Measurements from ENCODE around the gene CERT1. TPM values are rescaled to one million over a fixed set of nuclear protein-coding genes. Genes with fewer than 3 reads are reported as not detected.

The CERT1 gene
- total RNA-seq, 3 donors from 2014 or later = 41.4 to 63.4 (median 45.0) TPM

DNA sequence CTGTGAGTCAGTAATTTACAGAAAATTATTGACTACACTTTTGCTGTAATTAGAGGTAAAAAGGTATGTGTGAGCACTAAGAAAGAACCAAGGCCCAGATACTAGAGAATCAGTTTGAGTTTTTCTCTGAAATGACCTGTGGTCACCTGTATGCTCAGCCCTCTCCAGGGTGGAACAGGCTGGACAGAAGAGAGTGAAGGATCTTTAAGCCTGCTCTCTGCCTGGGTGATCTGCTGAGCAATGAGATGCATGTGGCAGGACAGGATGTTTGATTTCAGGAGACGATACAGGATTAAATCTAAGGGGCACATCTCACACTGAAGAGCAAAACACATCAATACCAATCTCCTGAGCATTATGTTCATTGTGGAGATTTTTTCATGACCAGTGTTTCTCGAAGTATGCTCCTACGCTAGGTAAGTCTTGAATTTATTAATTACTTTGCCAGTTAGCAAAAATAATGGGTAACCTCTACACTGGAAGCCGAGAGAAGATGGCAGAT is 148.9 kb downstream of the CERT1 start:
- Histone ChIP-seq H3K9me3 (no peaks in the 10 kb centered on the region), H3K36me3 (ENCODE audit: low read depth) (peaks cover 6% of the 10 kb centered on the region), H3K4me3 (no peak overlapping the region), H3K4me1 (ENCODE audit: low read depth) (no peaks in the 10 kb centered on the region)
- no peak for DNase-seq
- no peak for TF ChIP-seq CTCF (IDR thresholded peaks at IDR 0.05)
- no peak for ATAC-seq
- intact Hi-C loops (cut with DNase I, micrococcal nuclease) = no loop called here

GRCh38 chr5:75361310-75361709 is 150.1 kb downstream of the CERT1 start:
- peaks cover 9% of the 10 kb centered on the region for H3K36me3 ChIP-seq (ENCODE audit: low read depth)
- no peak for ATAC-seq
- no peaks in the 10 kb centered on the region for H3K9me3 ChIP-seq
- no peak overlapping the region for H3K4me3 ChIP-seq
- DNase-seq = no peak
- TF ChIP-seq CTCF (IDR thresholded peaks at IDR 0.05) = no peak
- no peaks in the 10 kb centered on the region for H3K4me1 ChIP-seq (ENCODE audit: low read depth)
- intact Hi-C loops (cut with DNase I, micrococcal nuclease) = no loop called here

DNA sequence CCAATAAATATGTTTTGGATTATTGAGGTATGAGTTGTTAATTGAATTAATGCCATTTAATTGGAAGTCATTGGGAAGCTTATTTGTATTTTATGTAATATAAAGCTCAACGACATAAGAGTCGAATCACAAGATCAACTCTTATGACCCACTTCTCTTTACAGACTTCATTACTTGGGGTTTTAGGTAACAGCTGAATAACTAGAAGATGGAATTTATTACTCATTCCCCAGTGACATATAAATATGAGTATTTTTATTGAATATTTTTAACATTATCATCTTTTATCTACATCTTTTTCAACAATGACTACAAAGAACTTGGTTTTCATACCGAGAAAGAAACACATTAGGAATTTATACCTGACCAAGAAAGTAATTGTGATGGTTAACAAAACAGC is 153.3 kb downstream of the CERT1 start:
- no peak for ATAC-seq

DNA sequence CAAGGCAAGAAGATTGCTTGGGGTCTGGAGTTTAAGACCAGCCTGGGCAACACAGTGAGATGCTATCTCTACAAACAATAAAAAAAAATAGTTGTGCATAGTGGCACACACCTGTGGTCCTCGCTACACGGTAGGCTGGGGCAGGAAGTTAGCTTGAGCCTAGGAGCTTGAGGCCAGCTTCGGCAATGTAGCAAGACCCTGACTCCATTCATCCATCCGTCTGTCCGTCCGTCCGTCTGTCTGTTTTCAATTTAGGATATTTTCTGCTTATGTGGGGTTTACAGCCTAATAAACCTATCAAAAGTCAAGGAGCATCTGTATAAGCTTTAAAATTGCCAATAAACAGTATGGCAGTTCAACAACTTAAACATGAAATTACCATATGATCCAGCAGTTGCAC is 154.7 kb downstream of the CERT1 start:
- no peak for TF ChIP-seq CTCF (IDR thresholded peaks at IDR 0.05)
- no peak for DNase-seq
- Histone ChIP-seq H3K4me1 (ENCODE audit: low read depth) (no peaks in the 10 kb centered on the region), H3K4me3 (no peak overlapping the region), H3K9me3 (no peaks in the 10 kb centered on the region), H3K36me3 (ENCODE audit: low read depth) (peaks cover 16% of the 10 kb centered on the region)
- no peak for ATAC-seq
- intact Hi-C loops (cut with DNase I, micrococcal nuclease) = no loop called here

More for the DNA sequence above, 153.3 kb downstream of the CERT1 start:
- intact Hi-C loops (cut with DNase I, micrococcal nuclease) = no loop called here
- DNase-seq = no peak
- TF ChIP-seq CTCF (IDR thresholded peaks at IDR 0.05) = no peak
- Histone ChIP-seq H3K9me3 (no peaks in the 10 kb centered on the region), H3K4me3 (no peak overlapping the region), H3K36me3 (ENCODE audit: low read depth) (peaks cover 14% of the 10 kb centered on the region), H3K4me1 (ENCODE audit: low read depth) (no peaks in the 10 kb centered on the region)

DNA sequence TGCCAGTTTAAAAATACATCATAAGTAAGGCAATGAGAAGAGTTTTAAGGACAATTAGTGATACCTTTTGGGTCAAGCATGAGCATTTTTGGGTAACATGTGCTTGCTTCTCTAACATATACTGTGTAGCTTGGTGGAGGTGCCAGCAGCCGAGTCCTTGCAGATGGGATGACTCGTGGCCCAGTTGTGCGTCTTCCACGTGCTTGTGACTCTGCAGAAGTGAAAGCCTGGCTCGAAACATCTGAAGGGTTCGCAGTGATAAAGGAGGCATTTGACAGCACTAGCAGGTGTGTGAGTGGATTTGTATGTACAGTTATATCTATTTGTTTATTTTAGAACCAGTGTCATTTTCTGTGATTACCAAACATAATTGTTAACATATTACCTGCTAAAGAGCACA is 156.2 kb downstream of the CERT1 start:
- intact Hi-C loops (cut with DNase I, micrococcal nuclease) = no loop called here
- no peak for DNase-seq
- H3K4me1 ChIP-seq (ENCODE audit: low read depth) = no peaks in the 10 kb centered on the region
- ATAC-seq = no peak
- no peaks in the 10 kb centered on the region for H3K9me3 ChIP-seq
- H3K36me3 ChIP-seq (ENCODE audit: low read depth) = peaks cover 27% of the 10 kb centered on the region
- TF ChIP-seq CTCF (IDR thresholded peaks at IDR 0.05) = no peak
- no peak overlapping the region for H3K4me3 ChIP-seq

All from mucosa of descending colon (tissue), 3 donors.